ENCODE data around the gene LRRC23. TPM values are rescaled to one million over a fixed set of nuclear protein-coding genes. Genes with fewer than 3 reads are reported as not detected.
"Not testable (repeated sequence)": the region's sequence is repeated elsewhere in the genome, so short reads cannot be mapped to it uniquely, and the experiment has no call there.

LRRC23 gene
- total RNA-seq, 1 donor from 2014 or later = 12.5 TPM

DNA sequence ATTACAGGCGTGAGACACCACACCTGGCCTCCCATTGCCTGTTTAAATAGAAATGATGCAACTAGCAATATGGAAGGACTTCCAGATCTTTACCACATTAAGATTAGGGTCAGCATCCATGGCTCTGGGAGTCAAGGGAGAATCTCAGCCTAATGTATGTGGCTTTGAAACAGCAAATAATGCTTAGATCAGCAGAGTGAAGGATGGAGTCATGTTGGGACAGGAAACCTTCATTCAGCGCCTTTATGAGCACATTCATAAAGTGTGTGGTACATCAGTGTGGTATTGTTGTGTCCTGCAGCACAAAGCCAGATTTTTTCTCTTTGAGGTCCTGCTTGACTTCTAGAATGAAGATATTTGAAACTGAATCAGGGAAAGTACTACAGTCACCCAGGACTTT lies 16.3 kb upstream of the LRRC23 start:
- Histone ChIP-seq H3K4me1 (ENCODE audit: control insufficient read depth in 3 of 3, insufficient read depth in 3 of 3, low read length in 3 of 3) (peaks cover 9 to 13% (median 11%) of the 10 kb centered on the region in 3 donors), H3K9ac (ENCODE audit: low read depth in 1 of 3, low read length in 3 of 3) (no peak overlapping the region), H3K4me3 (ENCODE audit: low read length in 3 of 3) (no peak overlapping the region), H3K9me3 (ENCODE audit: control insufficient read depth in 3 of 3, low read length in 3 of 3) (no peaks in the 10 kb centered on the region), H3K27me3 (ENCODE audit: control insufficient read depth in 3 of 3, insufficient read depth in 3 of 3, low read length in 3 of 3) (no peaks in the 10 kb centered on the region), H3K36me3 (ENCODE audit: control insufficient read depth in 3 of 3, insufficient read depth in 3 of 3, low read length in 3 of 3) (peaks cover 7 to 17% (median 8%) of the 10 kb centered on the region in 3 donors), H3K27ac (ENCODE audit: low read depth, low read length) (no peak overlapping the region)

DNA sequence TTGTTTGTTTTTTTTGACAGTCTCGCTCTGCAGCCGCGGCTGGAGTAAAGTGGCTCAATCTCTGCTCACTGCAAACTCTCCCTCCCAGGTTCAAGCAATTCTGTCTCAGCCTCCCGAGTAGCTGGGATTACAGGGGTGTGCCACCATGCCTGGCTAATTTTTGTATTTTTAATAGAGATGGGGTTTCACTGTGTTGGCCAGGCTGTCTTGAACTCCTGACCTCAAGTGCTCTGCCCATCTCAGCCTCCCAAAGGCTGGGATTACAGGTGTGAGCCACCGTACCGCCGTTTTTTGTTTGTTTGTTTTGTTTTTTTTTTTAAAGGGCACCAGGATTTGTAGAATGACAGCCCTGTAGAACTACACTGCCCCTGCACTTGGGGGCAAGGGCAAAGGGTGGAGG lies 15.8 kb upstream of the LRRC23 start:
- H3K9me3 ChIP-seq (ENCODE audit: control insufficient read depth in 3 of 3, low read length in 3 of 3); H3K4me3 ChIP-seq (ENCODE audit: low read length in 3 of 3); H3K27me3 ChIP-seq (ENCODE audit: control insufficient read depth in 3 of 3, insufficient read depth in 3 of 3, low read length in 3 of 3); H3K27ac ChIP-seq (ENCODE audit: low read depth, low read length); H3K9ac ChIP-seq (ENCODE audit: low read depth in 1 of 3, low read length in 3 of 3): not testable (repeated sequence)
- Histone ChIP-seq H3K36me3 (ENCODE audit: control insufficient read depth in 3 of 3, insufficient read depth in 3 of 3, low read length in 3 of 3) (peaks cover 5 to 13% (median 6%) of the 10 kb centered on the region in 3 donors), H3K4me1 (ENCODE audit: control insufficient read depth in 3 of 3, insufficient read depth in 3 of 3, low read length in 3 of 3) (peaks cover 9 to 13% (median 11%) of the 10 kb centered on the region in 3 donors)

DNA sequence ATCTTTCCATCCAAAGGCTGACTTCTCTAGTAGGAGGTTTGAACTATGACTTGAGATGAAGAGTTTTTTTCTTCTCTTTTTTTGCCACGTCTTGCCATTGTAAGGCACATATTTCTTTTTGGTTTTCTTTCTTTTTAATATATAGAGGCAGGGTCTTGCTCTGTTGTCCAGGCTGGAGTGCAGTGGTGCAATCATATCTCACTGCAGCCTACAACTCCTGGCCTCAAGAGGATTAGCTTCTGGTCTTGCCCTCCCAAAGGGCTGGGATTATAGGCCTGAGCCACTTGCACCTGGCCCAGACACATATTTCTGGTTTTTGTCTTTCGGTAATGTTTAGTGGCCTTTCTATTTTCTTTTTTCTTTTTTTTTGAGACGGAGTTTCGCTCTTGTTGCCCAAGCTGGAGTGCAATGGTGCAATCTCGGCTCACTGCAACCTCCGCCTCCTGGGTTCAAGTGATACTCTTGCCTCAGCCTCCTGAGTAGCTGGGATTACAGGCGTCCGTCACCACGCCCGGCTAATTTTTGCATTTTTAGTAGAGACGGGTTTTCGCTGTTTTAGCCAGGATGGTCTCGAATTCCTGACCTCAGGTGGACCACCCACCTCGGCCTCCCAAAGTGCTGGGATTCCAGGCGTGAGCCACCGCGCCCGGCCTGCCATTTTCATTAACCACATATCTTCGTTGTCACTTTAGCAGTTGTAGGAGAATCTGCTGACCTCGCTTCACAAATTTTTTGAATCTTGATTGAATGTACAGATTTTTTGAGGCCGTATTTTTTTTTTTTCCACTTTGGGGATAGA lies 14.6 kb upstream of the LRRC23 start:
- not testable (repeated sequence) for H3K9ac ChIP-seq (ENCODE audit: low read depth in 1 of 3, low read length in 3 of 3)

DNA sequence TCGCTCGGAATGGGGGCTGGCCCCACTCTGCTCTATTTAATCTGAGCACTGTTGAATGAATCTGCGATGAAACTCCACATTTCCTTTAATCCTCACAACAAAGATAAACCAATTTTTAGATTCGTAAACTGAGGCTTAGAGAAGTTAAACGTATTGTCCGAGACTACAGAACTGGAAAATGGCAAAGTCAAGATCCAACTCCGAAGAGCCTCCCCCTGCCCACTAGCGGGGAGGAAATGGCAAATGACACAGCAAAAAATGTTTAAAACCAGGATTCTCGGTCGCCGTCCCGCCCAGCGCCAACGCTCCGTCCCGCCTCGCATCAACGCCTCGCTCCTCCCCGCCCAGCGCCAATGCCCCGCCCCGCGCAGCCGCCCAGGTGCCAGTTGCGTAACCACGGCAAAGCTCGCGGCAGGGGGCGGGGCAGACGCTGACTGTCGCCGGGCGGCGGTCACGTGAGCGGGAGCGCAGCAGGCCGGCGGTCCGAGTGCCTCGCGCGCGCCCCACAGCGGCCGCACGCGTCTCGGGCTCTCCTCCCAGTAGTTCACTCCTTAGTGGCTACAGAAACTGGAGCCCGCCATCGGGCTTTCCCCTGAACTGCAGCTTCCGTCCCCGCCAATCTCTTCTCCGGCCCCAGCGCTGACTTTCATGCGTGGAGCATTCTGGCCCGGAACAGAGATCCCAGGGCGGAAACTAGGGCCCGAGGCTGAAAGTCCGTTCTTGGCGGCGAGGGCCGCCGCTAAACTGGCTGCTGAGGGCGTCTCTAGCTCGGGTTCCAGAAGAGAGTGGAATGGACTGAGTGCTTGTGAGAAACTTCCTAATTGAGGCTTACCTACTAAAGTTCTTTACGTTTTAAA lies 13.6 kb upstream of the LRRC23 start:
- no peaks in the 10 kb centered on the region for H3K27me3 ChIP-seq (ENCODE audit: control insufficient read depth in 3 of 3, insufficient read depth in 3 of 3, low read length in 3 of 3)

More for the DNA sequence above, 14.6 kb upstream of the LRRC23 start:
- Histone ChIP-seq H3K4me1 (ENCODE audit: control insufficient read depth in 3 of 3, insufficient read depth in 3 of 3, low read length in 3 of 3) (peaks cover 9 to 13% (median 11%) of the 10 kb centered on the region in 3 donors), H3K27ac (ENCODE audit: low read depth, low read length) (peak overlapping the region; percentile 86)
- H3K9me3 ChIP-seq (ENCODE audit: control insufficient read depth in 3 of 3, low read length in 3 of 3); H3K4me3 ChIP-seq (ENCODE audit: low read length in 3 of 3); H3K36me3 ChIP-seq (ENCODE audit: control insufficient read depth in 3 of 3, insufficient read depth in 3 of 3, low read length in 3 of 3); H3K27me3 ChIP-seq (ENCODE audit: control insufficient read depth in 3 of 3, insufficient read depth in 3 of 3, low read length in 3 of 3): not testable (repeated sequence)

DNA sequence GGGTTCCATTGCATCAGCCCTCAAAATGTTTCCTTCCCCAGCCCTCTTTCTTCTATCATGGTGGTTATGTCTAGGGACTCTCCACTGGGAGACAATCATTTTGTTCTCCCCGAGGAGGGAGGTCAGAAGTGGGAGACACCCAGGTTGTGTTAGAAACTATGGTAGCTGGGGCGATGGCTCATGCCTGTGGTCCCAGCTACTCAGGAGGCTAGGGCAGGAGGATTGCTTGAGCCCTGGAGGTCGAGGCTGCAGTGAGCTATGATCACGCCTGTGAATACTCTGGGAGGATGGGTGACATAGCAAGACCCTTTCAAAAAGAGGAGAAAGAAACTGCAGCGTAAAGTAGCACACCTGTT lies 13.0 kb upstream of the LRRC23 start:
- Histone ChIP-seq H3K9me3 (ENCODE audit: control insufficient read depth in 3 of 3, low read length in 3 of 3) (no peaks in the 10 kb centered on the region), H3K4me1 (ENCODE audit: control insufficient read depth in 3 of 3, insufficient read depth in 3 of 3, low read length in 3 of 3) (peaks cover 9 to 13% (median 11%) of the 10 kb centered on the region in 3 donors), H3K27ac (ENCODE audit: low read depth, low read length) (peak overlapping the region; percentile 86), H3K27me3 (ENCODE audit: control insufficient read depth in 3 of 3, insufficient read depth in 3 of 3, low read length in 3 of 3) (no peaks in the 10 kb centered on the region), H3K9ac (ENCODE audit: low read depth in 1 of 3, low read length in 3 of 3) (peak overlapping the region; percentile 76 to 92 (median 84)), H3K36me3 (ENCODE audit: control insufficient read depth in 3 of 3, insufficient read depth in 3 of 3, low read length in 3 of 3) (no peaks in the 10 kb centered on the region), H3K4me3 (ENCODE audit: low read length in 3 of 3) (peak overlapping the region; percentile 66 to 89 (median 84))

More for the DNA sequence above, 13.6 kb upstream of the LRRC23 start:
- Histone ChIP-seq H3K27ac (ENCODE audit: low read depth, low read length) (peak overlapping the region; percentile 86), H3K9ac (ENCODE audit: low read depth in 1 of 3, low read length in 3 of 3) (peak overlapping the region; percentile 84 to 92 (median 84)), H3K4me3 (ENCODE audit: low read length in 3 of 3) (peak overlapping the region; percentile 84 to 89 (median 86)), H3K36me3 (ENCODE audit: control insufficient read depth in 3 of 3, insufficient read depth in 3 of 3, low read length in 3 of 3) (no peaks in the 10 kb centered on the region), H3K9me3 (ENCODE audit: control insufficient read depth in 3 of 3, low read length in 3 of 3) (no peaks in the 10 kb centered on the region), H3K4me1 (ENCODE audit: control insufficient read depth in 3 of 3, insufficient read depth in 3 of 3, low read length in 3 of 3) (peaks cover 9 to 13% (median 11%) of the 10 kb centered on the region in 3 donors)

DNA sequence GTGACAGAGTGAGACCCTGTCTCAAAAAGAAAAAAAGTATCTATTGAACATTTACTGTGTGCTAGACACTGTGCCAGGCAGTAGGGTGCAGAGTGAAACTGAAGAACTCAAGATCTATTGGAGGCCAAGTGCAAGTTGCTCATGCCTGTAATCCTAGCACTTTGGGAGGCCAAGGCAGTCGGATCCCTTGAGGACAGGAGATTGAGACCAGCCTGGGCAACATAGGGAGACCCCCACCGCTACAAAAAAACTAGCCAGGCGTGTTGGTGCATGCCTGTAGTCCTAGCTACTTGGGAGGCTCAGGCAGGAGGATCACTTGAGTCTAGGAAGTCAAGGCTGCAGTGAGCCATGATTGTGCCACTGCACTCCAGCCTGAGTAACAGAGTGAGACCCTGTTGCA lies 11.9 kb upstream of the LRRC23 start:
- H3K4me3 ChIP-seq (ENCODE audit: low read length in 3 of 3); H3K27ac ChIP-seq (ENCODE audit: low read depth, low read length); H3K9ac ChIP-seq (ENCODE audit: low read depth in 1 of 3, low read length in 3 of 3); H3K27me3 ChIP-seq (ENCODE audit: control insufficient read depth in 3 of 3, insufficient read depth in 3 of 3, low read length in 3 of 3); H3K9me3 ChIP-seq (ENCODE audit: control insufficient read depth in 3 of 3, low read length in 3 of 3); H3K36me3 ChIP-seq (ENCODE audit: control insufficient read depth in 3 of 3, insufficient read depth in 3 of 3, low read length in 3 of 3): not testable (repeated sequence)
- peaks cover 9 to 13% (median 11%) of the 10 kb centered on the region in 3 donors for H3K4me1 ChIP-seq (ENCODE audit: control insufficient read depth in 3 of 3, insufficient read depth in 3 of 3, low read length in 3 of 3)

DNA sequence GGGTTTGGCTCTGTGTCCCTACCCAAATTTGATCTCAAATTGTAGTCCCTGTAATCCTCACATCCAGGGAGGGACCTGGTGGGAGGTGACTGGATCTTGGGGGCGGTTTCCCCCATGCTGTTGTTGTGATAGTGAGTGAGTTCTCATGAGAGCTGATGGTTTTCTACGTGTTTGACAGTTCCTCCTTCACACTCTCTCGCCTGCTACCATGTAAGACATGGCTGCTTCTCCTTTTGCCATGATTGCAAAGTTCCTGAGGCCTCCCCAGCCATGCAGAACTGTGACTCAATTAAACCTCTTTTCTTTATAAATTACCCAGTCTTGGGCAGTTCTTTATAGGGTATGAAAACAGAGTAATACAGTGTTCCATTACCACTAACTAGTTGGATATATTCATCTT lies 10.3 kb upstream of the LRRC23 start:
- H3K9me3 ChIP-seq (ENCODE audit: control insufficient read depth in 3 of 3, low read length in 3 of 3) = no peaks in the 10 kb centered on the region
- H3K4me3 ChIP-seq (ENCODE audit: low read length in 3 of 3) = no peak overlapping the region
- no peak overlapping the region for H3K9ac ChIP-seq (ENCODE audit: low read depth in 1 of 3, low read length in 3 of 3)
- H3K27ac ChIP-seq (ENCODE audit: low read depth, low read length) = no peak overlapping the region
- peaks cover 9 to 13% (median 11%) of the 10 kb centered on the region in 3 donors for H3K4me1 ChIP-seq (ENCODE audit: control insufficient read depth in 3 of 3, insufficient read depth in 3 of 3, low read length in 3 of 3)
- no peaks in the 10 kb centered on the region for H3K27me3 ChIP-seq (ENCODE audit: control insufficient read depth in 3 of 3, insufficient read depth in 3 of 3, low read length in 3 of 3)
- H3K36me3 ChIP-seq (ENCODE audit: control insufficient read depth in 3 of 3, insufficient read depth in 3 of 3, low read length in 3 of 3) = no peaks in the 10 kb centered on the region

DNA sequence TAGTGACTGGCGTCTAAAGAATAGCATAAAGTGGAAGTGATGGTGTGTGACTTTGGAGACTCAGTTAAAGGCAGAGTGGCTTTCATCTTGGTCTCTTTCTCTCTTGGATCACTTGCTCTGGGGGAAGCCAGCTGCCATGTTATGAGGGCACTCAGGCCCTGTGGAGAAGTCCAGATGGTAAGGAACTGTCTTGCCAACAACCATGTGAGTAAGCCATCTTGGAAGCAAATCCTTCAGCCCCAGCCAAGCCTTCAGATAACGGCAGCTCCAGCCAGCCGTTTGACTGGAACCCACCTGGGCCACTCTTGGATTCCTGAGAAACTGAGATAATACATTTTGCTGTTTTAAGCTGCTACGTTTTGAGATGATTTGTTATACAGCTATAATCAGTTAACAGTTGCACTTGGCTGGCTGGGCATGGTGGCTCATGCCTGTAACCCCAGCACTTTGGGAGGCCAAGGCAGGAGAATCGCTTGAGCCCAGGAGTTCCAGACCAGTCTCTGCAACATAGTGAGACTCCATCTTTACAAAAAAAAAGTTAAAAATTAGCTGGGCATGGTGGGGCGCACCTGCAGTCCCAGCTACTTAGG lies 7.7 kb upstream of the LRRC23 start:
- H3K9me3 ChIP-seq (ENCODE audit: control insufficient read depth in 3 of 3, low read length in 3 of 3) = no peaks in the 10 kb centered on the region
- no peaks in the 10 kb centered on the region for H3K27me3 ChIP-seq (ENCODE audit: control insufficient read depth in 3 of 3, insufficient read depth in 3 of 3, low read length in 3 of 3)
- H3K36me3 ChIP-seq (ENCODE audit: control insufficient read depth in 3 of 3, insufficient read depth in 3 of 3, low read length in 3 of 3) = no peaks in the 10 kb centered on the region
- no peak overlapping the region for H3K4me3 ChIP-seq (ENCODE audit: low read length in 3 of 3)
- H3K27ac ChIP-seq (ENCODE audit: low read depth, low read length) = no peak overlapping the region
- H3K4me1 ChIP-seq (ENCODE audit: control insufficient read depth in 3 of 3, insufficient read depth in 3 of 3, low read length in 3 of 3) = no peaks in the 10 kb centered on the region
- no peak overlapping the region for H3K9ac ChIP-seq (ENCODE audit: low read depth in 1 of 3, low read length in 3 of 3)

DNA sequence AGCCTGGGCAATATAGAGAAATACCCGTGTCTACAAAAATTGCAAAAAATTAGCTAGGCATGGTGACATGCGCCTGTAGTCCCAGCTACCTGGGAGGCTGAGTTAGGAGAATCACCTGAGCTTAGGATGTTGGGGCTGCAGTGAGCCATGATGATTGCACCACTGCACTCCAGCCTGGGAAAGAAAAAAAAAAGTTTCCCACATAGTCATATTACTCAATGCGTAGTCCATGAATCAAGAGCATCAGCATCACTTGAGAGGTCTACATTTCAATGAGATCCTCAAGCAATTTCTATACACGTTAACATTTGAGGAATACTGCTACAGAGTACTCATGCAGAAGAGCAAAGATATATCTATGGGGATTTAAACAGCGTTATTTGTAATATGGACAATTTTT lies 5.2 kb upstream of the LRRC23 start:
- peaks cover 4 to 7% (median 4%) of the 10 kb centered on the region in 3 donors for H3K4me1 ChIP-seq (ENCODE audit: control insufficient read depth in 3 of 3, insufficient read depth in 3 of 3, low read length in 3 of 3)
- H3K27ac ChIP-seq (ENCODE audit: low read depth, low read length) = no peak overlapping the region
- H3K4me3 ChIP-seq (ENCODE audit: low read length in 3 of 3) = no peak overlapping the region
- no peaks in the 10 kb centered on the region for H3K36me3 ChIP-seq (ENCODE audit: control insufficient read depth in 3 of 3, insufficient read depth in 3 of 3, low read length in 3 of 3)
- no peak overlapping the region for H3K9ac ChIP-seq (ENCODE audit: low read depth in 1 of 3, low read length in 3 of 3)
- no peaks in the 10 kb centered on the region for H3K9me3 ChIP-seq (ENCODE audit: control insufficient read depth in 3 of 3, low read length in 3 of 3)
- no peaks in the 10 kb centered on the region for H3K27me3 ChIP-seq (ENCODE audit: control insufficient read depth in 3 of 3, insufficient read depth in 3 of 3, low read length in 3 of 3)
